RWPE1 (cell line): ENCODE data around the gene ALDH1A2.
A peak's percentile ranks its signal among the peaks of the same experiment; 100 is the strongest.
"Not testable (repeated sequence)": the region's sequence is repeated elsewhere in the genome, so short reads cannot be mapped to it uniquely, and the experiment has no call there.

ENCODE experiments used
- CTCF ChIA-PET: fragments of 350-600 bp; sonication (Branson Sonifier 250); formaldehyde crosslinking; extraction: SDS; loops from one replicate; lab custom pipeline; 2021; lab: Yijun Ruan, JAX
- POLR2A ChIA-PET: fragments of 400-600 bp; formaldehyde crosslinking; extraction: SDS; loops from one replicate; lab custom pipeline; 2020; ENCODE audit warnings: antibody characterized with exemption; ENCODE audit not compliant: low non-redundant PET; lab: Yijun Ruan, JAX
- DNase-seq: peaks from one replicate; pipeline ENCODE4 v3.0.0; 2012; ENCODE audit warnings: low spot score
- H3K27ac ChIP-seq: fragments of 450-650 bp; 2 replicates; pipeline ENCODE4 v1.5.1; 2017
- CTCF ChIP-seq: fragments of 450-650 bp; conservative IDR thresholded peaks from 2 replicates; pipeline ENCODE4 v1.5.1; 2017; ENCODE audit warnings: low read depth, mild to moderate bottlenecking

The ALDH1A2 gene

DNA sequence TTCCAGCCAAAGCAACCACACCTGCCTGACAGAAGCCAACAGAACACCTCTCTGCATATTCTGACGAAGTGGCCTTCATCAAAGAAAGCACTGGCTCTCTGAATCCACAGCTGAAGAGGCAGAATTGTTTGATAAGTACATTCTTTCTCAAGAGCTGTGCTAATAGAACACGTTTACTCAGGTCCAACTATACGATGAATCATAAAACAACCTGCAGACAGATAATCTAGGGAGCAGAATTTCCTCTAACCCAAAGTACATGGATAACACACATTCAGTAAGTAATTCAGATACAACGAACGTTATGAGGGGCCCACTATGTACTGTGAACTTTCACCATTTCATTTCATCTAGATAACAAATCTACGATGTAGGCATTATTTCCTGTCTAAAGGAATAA lies 25.4 kb downstream of the ALDH1A2 start:
- ChIA-PET CTCF (interaction anchor here (0.6 kb wide), 2 partner anchors 26 to 264 kb away, joined by 3 read pairs; no protein-coding TSS in a partner anchor), POLR2A (no interaction called here)
- TF ChIP-seq CTCF = no peak
- H3K27ac ChIP-seq = no peak overlapping the region
- no peak for DNase-seq

GRCh38 chr15:58039079-58040035 lies 26.2 kb downstream of the ALDH1A2 start:
- POLR2A ChIA-PET = no interaction called here
- TF ChIP-seq CTCF = no peak
- no peak for DNase-seq
- H3K27ac ChIP-seq = no peak overlapping the region
- CTCF ChIA-PET = interaction anchor here (0.6 to 0.9 kb wide), 4 partner anchors 31 to 265 kb away, joined by 3 to 4 read pairs (median 3); no protein-coding TSS in a partner anchor

- TF ChIP-seq CTCF = no peak
- no peak overlapping the region for H3K27ac ChIP-seq
- CTCF ChIA-PET = interaction anchor here (0.6 to 0.9 kb wide), 4 partner anchors 32 to 225 kb away, joined by 3 to 4 read pairs (median 3); no protein-coding TSS in a partner anchor
- POLR2A ChIA-PET = no interaction called here
- peak; percentile 46 for DNase-seq
Observed at GRCh38 chr15:58038426-58039078, 27.0 kb downstream of the ALDH1A2 start.

- no peak for TF ChIP-seq CTCF
- no peak for DNase-seq
- CTCF ChIA-PET = interaction anchor here (0.7 to 0.9 kb wide), 2 partner anchors 29 to 226 kb away, joined by 3 read pairs; no protein-coding TSS in a partner anchor
- POLR2A ChIA-PET = no interaction called here
- no peak overlapping the region for H3K27ac ChIP-seq
Observed at GRCh38 chr15:58037723-58038301, 27.7 kb downstream of the ALDH1A2 start.

DNA sequence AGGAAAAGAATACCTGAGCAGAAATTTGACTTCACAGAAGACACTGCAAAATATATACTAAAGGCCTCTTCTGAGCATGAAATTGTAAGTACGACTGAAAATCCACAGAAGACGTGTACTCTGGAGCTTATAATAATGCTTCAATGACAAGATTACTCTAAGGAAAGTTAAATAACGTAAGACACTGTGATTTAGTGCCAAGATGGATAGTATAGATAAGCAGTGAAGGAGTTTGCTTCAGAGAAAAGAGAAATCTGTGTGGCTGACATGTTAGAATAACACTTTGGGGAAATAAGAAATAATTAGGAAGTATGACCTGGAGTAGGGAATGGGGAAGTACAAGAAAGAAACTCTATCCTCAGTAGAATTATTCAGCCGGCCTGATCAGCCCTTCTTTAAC lies 28.9 kb downstream of the ALDH1A2 start:
- TF ChIP-seq CTCF = no peak
- POLR2A ChIA-PET = no interaction called here
- H3K27ac ChIP-seq = no peak overlapping the region
- CTCF ChIA-PET = interaction anchor here (0.7 to 1.1 kb wide), 2 partner anchors 68 to 146 kb away, joined by 3 to 4 read pairs; no protein-coding TSS in a partner anchor
- DNase-seq = no peak

DNA sequence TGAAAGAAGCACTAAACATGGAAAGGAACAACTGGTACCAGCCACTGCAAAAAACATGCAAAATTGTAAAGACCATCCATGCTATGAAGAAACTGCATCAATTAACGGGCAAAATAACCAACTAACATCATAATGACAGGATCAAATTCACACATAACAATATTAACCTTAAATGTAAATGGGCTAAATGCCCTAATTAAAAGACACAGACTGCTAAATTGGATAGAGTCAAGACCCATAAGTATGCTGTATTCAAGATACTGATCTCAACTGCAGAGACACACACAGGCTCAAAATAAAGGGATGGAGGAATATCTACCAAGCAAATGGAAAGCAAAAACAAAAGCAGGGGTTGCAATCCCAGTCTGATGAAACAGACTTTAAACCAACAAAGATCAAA lies 37.1 kb downstream of the ALDH1A2 start:
- CTCF ChIA-PET = interaction anchor here (0.7 kb wide), 1 partner anchor 424 kb away, joined by 3 read pairs; no protein-coding TSS in a partner anchor
- DNase-seq, POLR2A ChIA-PET: not testable (repeated sequence)

More for the DNA sequence above, 37.1 kb downstream of the ALDH1A2 start:
- H3K27ac ChIP-seq = not testable (repeated sequence)
